Epithelial cell of esophagus (primary cell): Measurements from ENCODE around the gene SPOCK1.

ENCODE experiments used
- DNase-seq: peaks from one replicate; pipeline ENCODE4 v3.0.0; 2010; ENCODE audit warnings: low read depth
- H3K4me3 ChIP-seq: 2 replicates; pipeline ENCODE4 v1.5.1; 2011; ENCODE audit warnings: mild to moderate bottlenecking, low read length, control low read depth
- TF ChIP-seq, protein P1 (sequence below): IDR thresholded peaks from 2 replicates; pipeline ENCODE4 v1.5.1; 2011; ENCODE audit warnings: low read depth, mild to moderate bottlenecking, low read length, control low read depth, inconsistent platforms; ENCODE audit not compliant: insufficient read depth; ENCODE audit errors: missing control alignments

The SPOCK1 gene

DNA sequence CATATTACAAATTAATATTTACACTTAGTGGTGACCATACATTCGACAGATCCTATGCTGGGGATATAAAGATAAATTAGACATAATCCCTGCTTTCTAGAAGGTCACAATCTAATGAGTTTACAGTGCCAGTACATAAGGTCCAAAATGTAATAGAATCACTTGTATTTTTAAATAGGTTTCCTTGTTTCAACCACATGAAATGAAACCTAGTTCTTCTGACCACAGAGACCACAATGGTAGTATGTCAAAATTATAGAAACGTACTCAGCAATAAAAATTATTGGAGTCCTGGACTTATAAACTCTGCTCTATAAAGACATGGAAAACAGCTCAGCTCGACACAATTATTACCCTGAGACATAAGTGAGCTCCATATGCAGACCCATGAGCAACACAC lies 444.3 kb downstream of the SPOCK1 start:
- no peak for DNase-seq
- TF ChIP-seq, protein P1, sequence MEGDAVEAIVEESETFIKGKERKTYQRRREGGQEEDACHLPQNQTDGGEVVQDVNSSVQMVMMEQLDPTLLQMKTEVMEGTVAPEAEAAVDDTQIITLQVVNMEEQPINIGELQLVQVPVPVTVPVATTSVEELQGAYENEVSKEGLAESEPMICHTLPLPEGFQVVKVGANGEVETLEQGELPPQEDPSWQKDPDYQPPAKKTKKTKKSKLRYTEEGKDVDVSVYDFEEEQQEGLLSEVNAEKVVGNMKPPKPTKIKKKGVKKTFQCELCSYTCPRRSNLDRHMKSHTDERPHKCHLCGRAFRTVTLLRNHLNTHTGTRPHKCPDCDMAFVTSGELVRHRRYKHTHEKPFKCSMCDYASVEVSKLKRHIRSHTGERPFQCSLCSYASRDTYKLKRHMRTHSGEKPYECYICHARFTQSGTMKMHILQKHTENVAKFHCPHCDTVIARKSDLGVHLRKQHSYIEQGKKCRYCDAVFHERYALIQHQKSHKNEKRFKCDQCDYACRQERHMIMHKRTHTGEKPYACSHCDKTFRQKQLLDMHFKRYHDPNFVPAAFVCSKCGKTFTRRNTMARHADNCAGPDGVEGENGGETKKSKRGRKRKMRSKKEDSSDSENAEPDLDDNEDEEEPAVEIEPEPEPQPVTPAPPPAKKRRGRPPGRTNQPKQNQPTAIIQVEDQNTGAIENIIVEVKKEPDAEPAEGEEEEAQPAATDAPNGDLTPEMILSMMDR, result no peak
- H3K4me3 ChIP-seq, result no peak overlapping the region

DNA sequence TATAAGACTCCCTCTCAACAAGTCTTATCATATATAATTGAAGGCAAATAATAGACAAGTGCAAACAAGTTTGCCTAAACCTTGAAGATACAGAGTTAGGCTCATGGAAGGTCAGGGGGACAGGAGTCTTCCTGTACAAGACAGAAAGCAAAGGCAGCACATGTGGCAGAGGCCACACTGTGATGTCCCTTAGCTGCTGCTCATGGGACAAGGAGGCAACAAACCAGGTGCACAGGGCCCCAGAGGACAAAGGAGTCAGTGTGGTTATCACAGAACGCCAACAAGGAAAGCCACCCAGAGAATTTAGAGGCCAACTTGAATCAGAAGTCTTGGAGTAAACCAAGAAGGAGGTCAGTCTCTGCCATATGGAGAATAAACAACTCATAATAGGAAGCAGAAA lies 444.8 kb downstream of the SPOCK1 start:
- no peak overlapping the region for H3K4me3 ChIP-seq
- TF ChIP-seq, protein P1, result no peak
- no peak for DNase-seq

GRCh38 chr5:137051161-137051560 lies 448.0 kb downstream of the SPOCK1 start:
- H3K4me3 ChIP-seq, result no peak overlapping the region
- DNase-seq, result peak; percentile 45
- TF ChIP-seq, protein P1, result peak; percentile 50

DNA sequence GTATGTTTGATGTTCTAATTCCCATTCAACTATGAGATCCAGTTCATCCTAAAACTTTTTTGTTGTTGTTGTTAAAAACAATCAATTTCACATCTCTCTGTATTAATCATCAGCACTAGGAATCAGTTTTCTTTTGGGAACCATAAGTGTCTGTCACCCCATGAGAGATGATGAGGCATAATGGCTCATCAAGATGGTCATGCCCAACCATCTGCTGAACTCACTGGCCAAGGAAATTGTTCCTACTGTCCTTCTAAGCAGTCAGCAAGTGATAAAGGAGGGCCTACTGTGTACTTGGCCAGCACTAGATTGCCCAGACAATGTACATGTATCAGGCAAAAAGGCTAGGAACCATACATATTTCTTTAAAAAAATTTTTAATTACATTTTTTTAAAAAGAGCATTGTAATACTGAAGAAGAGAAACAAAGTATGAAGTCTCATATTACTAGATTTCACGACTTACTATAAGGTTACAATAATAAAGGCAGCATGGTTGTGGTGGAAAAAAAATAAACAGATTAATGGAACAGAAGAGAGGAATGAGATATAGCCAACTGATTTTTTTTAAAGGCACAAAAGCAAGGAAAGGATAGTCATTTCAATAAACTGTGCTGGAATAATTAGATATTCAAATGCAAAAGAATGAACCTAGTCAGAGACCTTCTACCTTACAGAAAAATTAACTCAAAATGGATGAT lies 458.3 kb downstream of the SPOCK1 start:
- TF ChIP-seq, protein P1, result no peak
- no peak overlapping the region for H3K4me3 ChIP-seq
- no peak for DNase-seq

- no peak for DNase-seq
- H3K4me3 ChIP-seq, result no peak overlapping the region
- TF ChIP-seq, protein P1, result no peak
Measured at GRCh38 chr5:137040024-137040423, 459.1 kb downstream of the SPOCK1 start.

- H3K4me3 ChIP-seq, result no peak overlapping the region
- TF ChIP-seq, protein P1, result no peak
- DNase-seq, result no peak
Measured at GRCh38 chr5:137037848-137038247, 461.3 kb downstream of the SPOCK1 start.

- no peak for DNase-seq
- no peak overlapping the region for H3K4me3 ChIP-seq
- TF ChIP-seq, protein P1, result no peak
Measured at GRCh38 chr5:137036640-137037039, 462.5 kb downstream of the SPOCK1 start.
